WTC11 (cell line): ENCODE data around the gene GJB5. TPM values are rescaled to one million over a fixed set of nuclear protein-coding genes. Genes with fewer than 3 reads are reported as not detected.

Experiments
- ATAC-seq: fragments of 200-7000 bp; cut with Tn5 transposase; 2 replicates; pipeline ENCODE4 v1.10.0; 2021; ENCODE audit warnings: mild to moderate bottlenecking, moderate library complexity
- CTCF ChIA-PET: fragments of 300-600 bp; sonication (Branson Sonifier 250); formaldehyde crosslinking; loops from one replicate; lab custom pipeline; 2021; ENCODE audit warnings: antibody characterized with exemption; lab: Charles Lee
- POLR2A ChIA-PET: fragments of 350-600 bp; sonication (Branson Sonifier 250); formaldehyde crosslinking; loops from one replicate; lab custom pipeline; 2021; ENCODE audit warnings: antibody characterized with exemption; lab: Charles Lee
- DNase-seq: peaks from one replicate; pipeline ENCODE4 v3.0.0; 2021; ENCODE audit warnings: low spot score
- H3K27ac Mint-ChIP-seq: 2 replicates; pipeline ENCODE4 v1.8.0; 2021; ENCODE audit warnings: mixed read lengths
- H3K27me3 Mint-ChIP-seq: 2 replicates; pipeline ENCODE4 v1.8.0; 2021; ENCODE audit warnings: low read depth, mild to moderate bottlenecking, moderate library complexity, mixed read lengths
- H3K36me3 Mint-ChIP-seq: 2 replicates; pipeline ENCODE4 v1.8.0; 2021; ENCODE audit warnings: mixed read lengths
- H3K4me1 Mint-ChIP-seq: 2 replicates; pipeline ENCODE4 v1.8.0; 2022; ENCODE audit warnings: mixed read lengths
- H3K4me3 Mint-ChIP-seq: 2 replicates; pipeline ENCODE4 v1.8.0; 2021; ENCODE audit warnings: mild to moderate bottlenecking, moderate library complexity, mixed read lengths
- H3K9me3 Mint-ChIP-seq: 2 replicates; pipeline ENCODE4 v1.8.0; 2021; ENCODE audit warnings: mixed read lengths
- ATF1 ChIP-seq: sonication (generic); formaldehyde crosslinking; IDR thresholded peaks from 2 replicates; pipeline ENCODE4 v1.8.1; 2023; ENCODE audit warnings: mild to moderate bottlenecking, moderate library complexity, missing genetic modification reagents
- E2F4 ChIP-seq: sonication (generic); formaldehyde crosslinking; IDR thresholded peaks from 2 replicates; pipeline ENCODE4 v1.8.1; 2022; ENCODE audit warnings: low read depth, mild to moderate bottlenecking, moderate library complexity, missing genetic modification reagents, borderline replicate concordance
- E2F5 ChIP-seq: sonication (generic); formaldehyde crosslinking; IDR thresholded peaks from 2 replicates; pipeline ENCODE4 v1.8.1; 2022; ENCODE audit warnings: mild to moderate bottlenecking, moderate library complexity, missing genetic modification reagents
- ERG ChIP-seq: fragments of 250-450 bp; sonication (Bioruptor Pico); IDR thresholded peaks from 2 replicates; pipeline ENCODE4 v1.8.0; 2021; ENCODE audit warnings: mild to moderate bottlenecking
- HMGXB4 ChIP-seq: sonication (generic); formaldehyde crosslinking; IDR thresholded peaks from 2 replicates; pipeline ENCODE4 v1.8.1; 2023; ENCODE audit warnings: mild to moderate bottlenecking, moderate library complexity, missing genetic modification reagents
- MLX ChIP-seq: sonication (generic); formaldehyde crosslinking; IDR thresholded peaks from 2 replicates; pipeline ENCODE4 v1.8.1; 2023; ENCODE audit warnings: mild to moderate bottlenecking, missing genetic modification reagents, moderate library complexity
- PRDM15 ChIP-seq: sonication (generic); formaldehyde crosslinking; IDR thresholded peaks from 2 replicates; pipeline ENCODE4 v1.8.0; 2022; ENCODE audit warnings: missing genetic modification reagents
- PREB ChIP-seq: sonication (generic); formaldehyde crosslinking; IDR thresholded peaks from 2 replicates; pipeline ENCODE4 v1.8.1; 2022; ENCODE audit warnings: mild to moderate bottlenecking, missing genetic modification reagents, moderate library complexity, borderline replicate concordance
- RELA ChIP-seq: sonication (generic); formaldehyde crosslinking; IDR thresholded peaks from 2 replicates; pipeline ENCODE4 v1.8.1; 2022; ENCODE audit warnings: missing genetic modification reagents, mild to moderate bottlenecking, borderline replicate concordance
- SMAD3 ChIP-seq: sonication (generic); formaldehyde crosslinking; IDR thresholded peaks from 2 replicates; pipeline ENCODE4 v1.8.0; 2022; ENCODE audit warnings: missing genetic modification reagents, mild to moderate bottlenecking, borderline replicate concordance
- TCF7 ChIP-seq: sonication (generic); formaldehyde crosslinking; IDR thresholded peaks from 2 replicates; pipeline ENCODE4 v1.8.0; 2022; ENCODE audit warnings: mild to moderate bottlenecking, low read depth, missing genetic modification reagents, moderate library complexity
- ZMAT4 ChIP-seq: fragments of 250-450 bp; sonication (Bioruptor Pico); IDR thresholded peaks from 2 replicates; pipeline ENCODE4 v1.9.0; 2021; ENCODE audit warnings: mild to moderate bottlenecking
- ZNF512 ChIP-seq: sonication (generic); formaldehyde crosslinking; IDR thresholded peaks from 2 replicates; pipeline ENCODE4 v1.8.1; 2022; ENCODE audit warnings: missing genetic modification reagents, borderline replicate concordance
- total RNA-seq: library from RNA; stranded (reverse); gene quantifications from 3 replicates; pipeline ENCODE4 v1.2.3, GENCODE V29; 2021

GJB5 gene
- total RNA-seq, 1 experiment from 2014 or later = 0.55 TPM

- Mint-ChIP-seq H3K9me3 (no peaks in the 10 kb centered on the region), H3K4me1 (peaks cover 9% of the 10 kb centered on the region), H3K27ac (no peak overlapping the region), H3K36me3 (no peaks in the 10 kb centered on the region), H3K27me3 (peaks cover 8% of the 10 kb centered on the region), H3K4me3 (no peak overlapping the region)
- POLR2A ChIA-PET = interaction anchor here (0.5 kb wide), 1 partner anchor 1119 kb away, joined by 3 read pairs; no protein-coding TSS in a partner anchor
- DNase-seq = no peak
- no peak for ATAC-seq
- TF ChIP-seq MLX (CRISPR knock-in tag) (no peak), ZMAT4 (CRISPR knock-in tag) (no peak), RELA (CRISPR knock-in tag) (no peak), PRDM15 (CRISPR knock-in tag) (peak; percentile 71), ZNF512 (CRISPR knock-in tag) (no peak)
- CTCF ChIA-PET = interaction anchor here (1.0 to 1.7 kb wide), 3 partner anchors 15 to 626 kb away, joined by 3 to 5 read pairs (median 4); partner anchors contain the start of gene GJB5
Measured at GRCh38 chr1:34739613-34740012, 15.2 kb upstream of the GJB5 start.

- peaks cover 9% of the 10 kb centered on the region for H3K4me1 Mint-ChIP-seq
- no peaks in the 10 kb centered on the region for H3K9me3 Mint-ChIP-seq
- peaks cover 8% of the 10 kb centered on the region for H3K27me3 Mint-ChIP-seq
- DNase-seq (peak; percentile 45), ATAC-seq (peak; percentile 69)
- H3K4me3 Mint-ChIP-seq = no peak overlapping the region
- H3K36me3 Mint-ChIP-seq = no peaks in the 10 kb centered on the region
- ChIA-PET CTCF (interaction anchor here (1.0 to 1.7 kb wide), 6 partner anchors 15 to 626 kb away, joined by 3 to 5 read pairs (median 3); partner anchors contain the start of gene GJB5), POLR2A (no interaction called here)
- H3K27ac Mint-ChIP-seq = no peak overlapping the region
- TF ChIP-seq TCF7 (CRISPR knock-in tag) (no peak), SMAD3 (CRISPR knock-in tag) (no peak), HMGXB4 (CRISPR knock-in tag) (no peak), ATF1 (CRISPR knock-in tag) (no peak), ERG (CRISPR knock-in tag) (no peak), PREB (CRISPR knock-in tag) (no peak), E2F5 (CRISPR knock-in tag) (no peak), ZMAT4 (CRISPR knock-in tag) (no peak), E2F4 (no peak)
Measured at GRCh38 chr1:34740161-34740868, 14.5 kb upstream of the GJB5 start.
